Measurements from ENCODE around the gene PTPN14.
A peak's percentile ranks its signal among the peaks of the same experiment; 100 is the strongest.

The PTPN14 gene

GRCh38 chr1:214440219-214440965 lies 111.0 kb downstream of the PTPN14 start (continued):
- TF ChIP-seq ZNF121 (tag by site-specific recombination; IDR thresholded peaks at IDR 0.05), result no peak
- TF ChIP-seq PRDM10 (tag by site-specific recombination; IDR thresholded peaks at IDR 0.05), result no peak; the same call in 1 of the 2 replicates
- 0 out of 2 replicates have a peak, but pooled peaks have one; percentile 50 for TF ChIP-seq BCL11A (tag by site-specific recombination; IDR thresholded peaks at IDR 0.05; ENCODE audit: low read depth)
- TF ChIP-seq ZNF629 (tag by site-specific recombination; IDR thresholded peaks at IDR 0.05), result peak; percentile 22; the same call in 1 of the 2 replicates
- TF ChIP-seq OVOL3 (tag by site-specific recombination; IDR thresholded peaks at IDR 0.05), result no peak
- TF ChIP-seq TCF7L2 (IDR thresholded peaks at IDR 0.05; ENCODE audit: borderline replicate concordance, low read depth, low read length), result no peak
- no peak for TF ChIP-seq ZNF211 (tag by site-specific recombination; IDR thresholded peaks at IDR 0.05; ENCODE audit: low read depth)
- no peak for TF ChIP-seq ZNF398 (tag by site-specific recombination; IDR thresholded peaks at IDR 0.05)
- TF ChIP-seq ZFHX2 (tag by site-specific recombination; conservative IDR thresholded peaks at IDR 0.05), result no peak
- TF ChIP-seq TSHZ1 (tag by site-specific recombination; IDR thresholded peaks at IDR 0.05; ENCODE audit: borderline replicate concordance), result no peak
- 0 out of 2 replicates have a peak, but pooled peaks have one; percentile 14 for TF ChIP-seq ZNF10 (tag by site-specific recombination; IDR thresholded peaks at IDR 0.05)
- no peak for TF ChIP-seq ZSCAN16 (tag by site-specific recombination; IDR thresholded peaks at IDR 0.05)
- no peak for TF ChIP-seq ZNF768 (tag by site-specific recombination; IDR thresholded peaks at IDR 0.05)
- no peak for TF ChIP-seq ZNF488 (tag by site-specific recombination; IDR thresholded peaks at IDR 0.05)
- TF ChIP-seq ZNF423 (tag by site-specific recombination; IDR thresholded peaks at IDR 0.05), result no peak
- no peak for TF ChIP-seq ZNF654 (tag by site-specific recombination; IDR thresholded peaks at IDR 0.05; ENCODE audit: low read depth)
- TF ChIP-seq ZNF548 (tag by site-specific recombination; IDR thresholded peaks at IDR 0.05), result no peak
- TF ChIP-seq ZSCAN23 (tag by site-specific recombination; IDR thresholded peaks at IDR 0.05), result no peak
- no peak for TF ChIP-seq ZNF138 (tag by site-specific recombination; IDR thresholded peaks at IDR 0.05; ENCODE audit: borderline replicate concordance)
- TF ChIP-seq ZFP69B (tag by site-specific recombination; IDR thresholded peaks at IDR 0.05), result no peak
- TF ChIP-seq REPIN1 (tag by site-specific recombination; IDR thresholded peaks at IDR 0.05; ENCODE audit: low read depth), result no peak
- 0 out of 2 replicates have a peak, but pooled peaks have one; percentile 28 for TF ChIP-seq ZEB2 (tag by site-specific recombination; IDR thresholded peaks at IDR 0.05)
- no peak for TF ChIP-seq SCRT2 (tag by site-specific recombination; IDR thresholded peaks at IDR 0.05)
- no peak for TF ChIP-seq ZNF621 (tag by site-specific recombination; IDR thresholded peaks at IDR 0.05)
- no peak for TF ChIP-seq ZNF280D (tag by site-specific recombination; IDR thresholded peaks at IDR 0.05)
- TF ChIP-seq ZNF223 (tag by site-specific recombination; IDR thresholded peaks at IDR 0.05), result no peak
- TF ChIP-seq PRDM1 (tag by site-specific recombination; IDR thresholded peaks at IDR 0.05), result no peak
- TF ChIP-seq KLF8 (tag by site-specific recombination; IDR thresholded peaks at IDR 0.05), result no peak

Data from HEK293 (cell line).